ENCODE measurements around the gene ARHGAP15.

GRCh38 chr2:143121957-143122356 is 7.3 kb upstream of the ARHGAP15 start:
- TF ChIP-seq POLR2A (IDR thresholded peaks at IDR 0.05; ENCODE audit: low read length) (no peak), GATA1 (IDR thresholded peaks at IDR 0.05; ENCODE audit: low read depth, low read length) (no peak)

Measured in erythroblast (primary cell).